Smooth muscle cell (in vitro differentiated cells): ENCODE data around the gene CYP27B1. TPM values are rescaled to one million over a fixed set of nuclear protein-coding genes. Genes with fewer than 3 reads are reported as not detected.

ENCODE experiments used
- DNase-seq: peaks from one replicate; lab custom pipeline; 2025; ENCODE audit not compliant: unreplicated experiment; lab: John Stamatoyannopoulos, UW
- H2AFZ ChIP-seq: fragments of 200-600 bp; sonication (generic); 2 replicates; pipeline ENCODE4 v1.6.0; 2016; ENCODE audit warnings: antibody characterized with exemption, low read depth, mild to moderate bottlenecking
- H3F3A ChIP-seq: fragments of 200-600 bp; sonication (generic); 2 replicates; pipeline ENCODE4 v1.6.0; 2017; ENCODE audit warnings: antibody characterized with exemption, low read depth
- H3K27ac ChIP-seq: fragments of 200-600 bp; sonication (generic); 2 replicates; pipeline ENCODE4 v1.5.1; 2016; ENCODE audit warnings: low read depth, mild to moderate bottlenecking
- H3K27me3 ChIP-seq: fragments of 200-600 bp; sonication (generic); 2 replicates; pipeline ENCODE4 v1.6.1; 2016; ENCODE audit warnings: low read depth, mild to moderate bottlenecking
- H3K36me3 ChIP-seq: fragments of 200-600 bp; sonication (generic); 2 replicates; pipeline ENCODE4 v1.5.1; 2016; ENCODE audit warnings: low read depth
- H3K4me1 ChIP-seq: fragments of 200-600 bp; sonication (generic); 2 replicates; pipeline ENCODE4 v1.5.1; 2016; ENCODE audit warnings: low read depth
- H3K4me2 ChIP-seq: fragments of 200-600 bp; sonication (generic); 2 replicates; pipeline ENCODE4 v1.6.0; 2016; ENCODE audit warnings: mild to moderate bottlenecking
- H3K4me3 ChIP-seq: fragments of 200-600 bp; sonication (generic); 2 replicates; pipeline ENCODE4 v1.5.1; 2016; ENCODE audit warnings: mild to moderate bottlenecking
- H3K79me2 ChIP-seq: fragments of 200-600 bp; sonication (generic); 2 replicates; pipeline ENCODE4 v1.6.0; 2016; ENCODE audit warnings: low read depth, mild to moderate bottlenecking
- H3K9ac ChIP-seq: fragments of 200-600 bp; sonication (generic); 2 replicates; pipeline ENCODE4 v1.6.0; 2016; ENCODE audit warnings: low read depth
- H3K9me3 ChIP-seq: fragments of 200-600 bp; sonication (generic); replicated peaks from 2 replicates; pipeline ENCODE4 v1.5.1; 2016; ENCODE audit warnings: low read depth
- H4K20me1 ChIP-seq: fragments of 200-600 bp; sonication (generic); 2 replicates; pipeline ENCODE4 v1.6.0; 2016; ENCODE audit warnings: low read depth
- WGBS: methylation state at CpG from one replicate; pipeline ENCODE4 v1.1.7; 2016; ENCODE audit warnings: low lambda C conversion rate; 5-methylcytosine and 5-hydroxymethylcytosine counted together
- polyA plus RNA-seq: library from polyadenylated mRNA; unstranded; fragments of >200 nt; fragmentation: Nextera tagmentation; extraction: Ambion mirVana; gene quantifications from 2 replicates; pipeline ENCODE4 v1.2.1, GENCODE V29; 2016
- total RNA-seq: library from RNA; depleted of rRNA; stranded (reverse); fragments of >200 nt; gene quantifications from 2 replicates; pipeline ENCODE4 v1.2.3, GENCODE V29; 2014
- TF ChIP-seq, protein P1 (sequence below): fragments of 200-600 bp; sonication (generic); IDR thresholded peaks from 2 replicates; pipeline ENCODE4 v1.5.1; 2017; ENCODE audit warnings: borderline replicate concordance, mild to moderate bottlenecking, antibody characterized with exemption; ENCODE audit not compliant: insufficient read depth, poor library complexity, severe bottlenecking

Gene CYP27B1
- total and polyA plus RNA-seq, 2 experiments from 2014 or later = 0.81 to 1.7 TPM

DNA sequence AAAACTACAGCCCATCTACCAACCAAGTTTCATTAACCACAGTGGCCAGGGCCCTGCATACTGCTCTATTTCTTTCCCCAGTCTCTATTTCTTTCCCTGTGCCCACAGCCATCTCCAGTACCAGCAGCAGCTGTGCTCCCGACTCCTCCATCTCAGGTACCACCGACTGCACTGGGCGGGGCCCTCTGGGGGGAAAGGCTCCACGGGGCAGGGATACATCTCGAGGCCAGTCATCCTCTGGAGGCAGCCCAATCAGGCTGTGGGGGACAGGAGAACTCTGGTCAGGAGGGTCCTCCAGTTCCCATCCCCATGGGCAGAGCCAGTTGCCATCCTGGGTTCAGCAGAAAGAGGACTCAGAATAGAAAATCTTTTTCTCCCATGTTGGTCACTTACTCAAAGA lies 17.8 kb downstream of the CYP27B1 start:
- 96% methylated on average over 5 of the region's 5 CpGs for WGBS
- H3F3A ChIP-seq = peaks cover 22% of the 10 kb centered on the region

GRCh38 chr12:57746025-57746424 lies 20.9 kb downstream of the CYP27B1 start:
- peaks cover 18% of the 10 kb centered on the region for H3F3A ChIP-seq
- H2AFZ ChIP-seq = no peak overlapping the region
- H3K4me2 ChIP-seq = peak overlapping the region; percentile 86
- peak overlapping the region; percentile 73 for H3K4me3 ChIP-seq
- 96% methylated on average over 3 of the region's 3 CpGs for whole genome bisulfite sequencing
- H3K9me3 ChIP-seq = no peaks in the 10 kb centered on the region
- H3K27me3 ChIP-seq = peaks cover 22% of the 10 kb centered on the region
- TF ChIP-seq, protein P1, sequence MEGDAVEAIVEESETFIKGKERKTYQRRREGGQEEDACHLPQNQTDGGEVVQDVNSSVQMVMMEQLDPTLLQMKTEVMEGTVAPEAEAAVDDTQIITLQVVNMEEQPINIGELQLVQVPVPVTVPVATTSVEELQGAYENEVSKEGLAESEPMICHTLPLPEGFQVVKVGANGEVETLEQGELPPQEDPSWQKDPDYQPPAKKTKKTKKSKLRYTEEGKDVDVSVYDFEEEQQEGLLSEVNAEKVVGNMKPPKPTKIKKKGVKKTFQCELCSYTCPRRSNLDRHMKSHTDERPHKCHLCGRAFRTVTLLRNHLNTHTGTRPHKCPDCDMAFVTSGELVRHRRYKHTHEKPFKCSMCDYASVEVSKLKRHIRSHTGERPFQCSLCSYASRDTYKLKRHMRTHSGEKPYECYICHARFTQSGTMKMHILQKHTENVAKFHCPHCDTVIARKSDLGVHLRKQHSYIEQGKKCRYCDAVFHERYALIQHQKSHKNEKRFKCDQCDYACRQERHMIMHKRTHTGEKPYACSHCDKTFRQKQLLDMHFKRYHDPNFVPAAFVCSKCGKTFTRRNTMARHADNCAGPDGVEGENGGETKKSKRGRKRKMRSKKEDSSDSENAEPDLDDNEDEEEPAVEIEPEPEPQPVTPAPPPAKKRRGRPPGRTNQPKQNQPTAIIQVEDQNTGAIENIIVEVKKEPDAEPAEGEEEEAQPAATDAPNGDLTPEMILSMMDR = no peak
- H3K4me1 ChIP-seq = peaks cover 8% of the 10 kb centered on the region
- no peaks in the 10 kb centered on the region for H4K20me1 ChIP-seq
- H3K36me3 ChIP-seq = no peaks in the 10 kb centered on the region
- peaks cover 17% of the 10 kb centered on the region for H3K79me2 ChIP-seq
- H3K27ac ChIP-seq = peak overlapping the region; percentile 92
- no peak overlapping the region for H3K9ac ChIP-seq
- DNase-seq = no peak

More for the DNA sequence above, 17.8 kb downstream of the CYP27B1 start:
- Histone ChIP-seq H4K20me1 (no peaks in the 10 kb centered on the region), H3K9ac (no peak overlapping the region), H3K4me2 (no peak overlapping the region), H3K79me2 (peaks cover 23% of the 10 kb centered on the region), H3K36me3 (no peaks in the 10 kb centered on the region), H3K27me3 (peaks cover 6% of the 10 kb centered on the region), H2AFZ (no peak overlapping the region), H3K9me3 (no peaks in the 10 kb centered on the region), H3K27ac (no peak overlapping the region), H3K4me1 (peaks cover 19% of the 10 kb centered on the region), H3K4me3 (no peak overlapping the region)
- TF ChIP-seq, protein P1 = no peak
- no peak for DNase-seq

DNA sequence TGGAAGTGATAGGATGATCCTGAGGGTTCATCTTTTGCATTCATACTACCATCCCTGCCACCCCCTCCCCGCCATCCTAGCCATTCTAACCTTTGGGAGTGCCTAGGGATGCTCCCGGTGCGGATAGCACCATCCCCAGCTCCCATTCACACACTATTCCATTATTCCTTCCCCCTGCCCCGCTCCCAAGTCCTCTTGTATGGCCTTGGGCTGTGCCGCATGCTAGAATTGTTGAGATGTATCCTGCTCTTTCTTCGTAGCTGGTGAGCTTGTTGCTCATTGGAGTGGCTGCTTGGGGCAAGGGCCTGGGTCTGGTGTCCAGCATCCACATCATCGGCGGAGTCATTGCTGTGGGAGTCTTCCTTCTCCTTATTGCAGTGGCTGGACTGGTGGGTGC lies 21.4 kb downstream of the CYP27B1 start:
- Histone ChIP-seq H3K4me3 (peak overlapping the region; percentile 73), H3K27me3 (peaks cover 27% of the 10 kb centered on the region), H3F3A (peaks cover 18% of the 10 kb centered on the region), H3K4me1 (peaks cover 8% of the 10 kb centered on the region), H3K9ac (peak overlapping the region; percentile 96), H3K9me3 (no peaks in the 10 kb centered on the region), H3K4me2 (peak overlapping the region; percentile 86), H3K27ac (peak overlapping the region; percentile 92), H3K36me3 (no peaks in the 10 kb centered on the region), H4K20me1 (no peaks in the 10 kb centered on the region), H3K79me2 (peaks cover 12% of the 10 kb centered on the region), H2AFZ (no peak overlapping the region)
- TF ChIP-seq, protein P1 = no peak
- 69% methylated on average over 7 of the region's 8 CpGs for WGBS
- DNase-seq = no peak

GRCh38 chr12:57744777-57745484 lies 21.9 kb downstream of the CYP27B1 start, which contains the start of gene TSPAN31:
Gene TSPAN31, plus strand, starts transcription at chr12:57745039. Its CDS starts 116 bp downstream, at chr12:57745155.
- 4% methylated on average over 25 of the region's 29 CpGs for WGBS
- H3K4me3 ChIP-seq = peak within 1 kb of the TSS; percentile 73
- H3K27me3 ChIP-seq = peaks cover 33% of the 10 kb centered on the region
- no peaks in the 10 kb centered on the region for H3K9me3 ChIP-seq
- DNase-seq = peak; percentile 60
- H3K27ac ChIP-seq = peak within 1 kb of the TSS; percentile 92
- H3F3A ChIP-seq = peaks cover 18% of the 10 kb centered on the region
- peaks cover 6% of the 10 kb centered on the region for H3K79me2 ChIP-seq
- TF ChIP-seq, protein P1 = no peak
- peak within 1 kb of the TSS; percentile 96 for H3K9ac ChIP-seq
- H3K36me3 ChIP-seq = no peaks in the 10 kb centered on the region
- H2AFZ ChIP-seq = peak within 1 kb of the TSS; percentile 67
- H3K4me2 ChIP-seq = peak within 1 kb of the TSS; percentile 86
- H4K20me1 ChIP-seq = no peaks in the 10 kb centered on the region
- peaks cover 8% of the 10 kb centered on the region for H3K4me1 ChIP-seq
